ENCODE results near the gene DPYSL4.

Gene DPYSL4

DNA sequence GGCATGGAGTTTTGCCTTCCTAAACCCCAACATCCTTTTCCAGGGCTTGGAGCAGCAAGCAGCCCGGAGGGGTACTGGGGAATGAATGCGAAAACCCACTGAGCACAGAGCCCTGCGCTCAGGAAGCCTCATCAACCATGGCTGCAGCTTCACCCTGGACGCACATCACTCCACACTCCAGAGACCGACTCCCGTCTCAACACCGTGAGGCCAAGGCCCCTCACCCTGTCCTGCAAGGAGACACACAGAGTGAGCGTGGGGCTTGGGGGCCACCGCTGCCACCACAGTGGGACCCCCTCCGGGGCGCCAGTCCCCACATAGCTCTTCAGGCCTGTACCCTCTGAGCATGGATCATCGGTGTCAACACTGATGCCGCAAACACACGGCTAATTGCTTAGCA lies 41.9 kb downstream of the DPYSL4 start:
- TF ChIP-seq CTCF (IDR thresholded peaks at IDR 0.05; ENCODE audit: control insufficient read depth, extremely low read depth, insufficient read depth) = no peak
- no peak for DNase-seq (ENCODE audit: low read depth)
- no peak overlapping the region for H3K4me3 ChIP-seq (ENCODE audit: low read depth, low read length)

GRCh38 chr10:132229096-132229495 lies 42.3 kb downstream of the DPYSL4 start:
- no peak overlapping the region for H3K4me3 ChIP-seq (ENCODE audit: low read depth, low read length)
- no peak for DNase-seq (ENCODE audit: low read depth)
- TF ChIP-seq CTCF (IDR thresholded peaks at IDR 0.05; ENCODE audit: control insufficient read depth, extremely low read depth, insufficient read depth) = no peak

GRCh38 chr10:132229834-132230556 lies 43.2 kb downstream of the DPYSL4 start:
- H3K4me3 ChIP-seq (ENCODE audit: low read depth, low read length) = no peak overlapping the region
- no peak for DNase-seq (ENCODE audit: low read depth)
- no peak for TF ChIP-seq CTCF (IDR thresholded peaks at IDR 0.05; ENCODE audit: control insufficient read depth, extremely low read depth, insufficient read depth)

GRCh38 chr10:132230557-132231210 lies 43.9 kb downstream of the DPYSL4 start:
- H3K4me3 ChIP-seq (ENCODE audit: low read depth, low read length) = no peak overlapping the region
- no peak for TF ChIP-seq CTCF (IDR thresholded peaks at IDR 0.05; ENCODE audit: control insufficient read depth, extremely low read depth, insufficient read depth)
- DNase-seq (ENCODE audit: low read depth) = no peak

- H3K4me3 ChIP-seq (ENCODE audit: low read depth, low read length) = no peak overlapping the region
- no peak for TF ChIP-seq CTCF (IDR thresholded peaks at IDR 0.05; ENCODE audit: control insufficient read depth, extremely low read depth, insufficient read depth)
- no peak for DNase-seq (ENCODE audit: low read depth)
Measured at GRCh38 chr10:132231656-132232022, 44.9 kb downstream of the DPYSL4 start.

GRCh38 chr10:132232023-132232951 lies 45.5 kb downstream of the DPYSL4 start:
- no peak for DNase-seq (ENCODE audit: low read depth)
- no peak overlapping the region for H3K4me3 ChIP-seq (ENCODE audit: low read depth, low read length)

More at GRCh38 chr10:132232023-132232951, 45.5 kb downstream of the DPYSL4 start:
- TF ChIP-seq CTCF (IDR thresholded peaks at IDR 0.05; ENCODE audit: control insufficient read depth, extremely low read depth, insufficient read depth) = no peak

Measured in LNCaP clone FGC (cell line).